G401 (cell line): ENCODE measurements around the gene XRCC1. TPM values are rescaled to one million over a fixed set of nuclear protein-coding genes. Genes with fewer than 3 reads are reported as not detected.

Experiments
- DNase-seq: peaks from one replicate; pipeline ENCODE4 v3.0.0-alpha.2; 2015; ENCODE audit warnings: low spot score
- in situ Hi-C: cut with HindIII; loops from 2 replicates; pipeline ENCODE4 v1.10.0; 2016; ENCODE audit warnings: low sequenced_read_pairs, mixed read lengths
- total RNA-seq: library from RNA; depleted of rRNA; stranded (reverse); fragments of >200 nt; shearing (Covaris generic); gene quantifications from 2 replicates; pipeline ENCODE4 v1.2.3, GENCODE V29; 2014; rRNA removed

The XRCC1 gene, protein sequence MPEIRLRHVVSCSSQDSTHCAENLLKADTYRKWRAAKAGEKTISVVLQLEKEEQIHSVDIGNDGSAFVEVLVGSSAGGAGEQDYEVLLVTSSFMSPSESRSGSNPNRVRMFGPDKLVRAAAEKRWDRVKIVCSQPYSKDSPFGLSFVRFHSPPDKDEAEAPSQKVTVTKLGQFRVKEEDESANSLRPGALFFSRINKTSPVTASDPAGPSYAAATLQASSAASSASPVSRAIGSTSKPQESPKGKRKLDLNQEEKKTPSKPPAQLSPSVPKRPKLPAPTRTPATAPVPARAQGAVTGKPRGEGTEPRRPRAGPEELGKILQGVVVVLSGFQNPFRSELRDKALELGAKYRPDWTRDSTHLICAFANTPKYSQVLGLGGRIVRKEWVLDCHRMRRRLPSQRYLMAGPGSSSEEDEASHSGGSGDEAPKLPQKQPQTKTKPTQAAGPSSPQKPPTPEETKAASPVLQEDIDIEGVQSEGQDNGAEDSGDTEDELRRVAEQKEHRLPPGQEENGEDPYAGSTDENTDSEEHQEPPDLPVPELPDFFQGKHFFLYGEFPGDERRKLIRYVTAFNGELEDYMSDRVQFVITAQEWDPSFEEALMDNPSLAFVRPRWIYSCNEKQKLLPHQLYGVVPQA
- total RNA-seq: 64.5 and 77.2 TPM in 2 replicates

DNA sequence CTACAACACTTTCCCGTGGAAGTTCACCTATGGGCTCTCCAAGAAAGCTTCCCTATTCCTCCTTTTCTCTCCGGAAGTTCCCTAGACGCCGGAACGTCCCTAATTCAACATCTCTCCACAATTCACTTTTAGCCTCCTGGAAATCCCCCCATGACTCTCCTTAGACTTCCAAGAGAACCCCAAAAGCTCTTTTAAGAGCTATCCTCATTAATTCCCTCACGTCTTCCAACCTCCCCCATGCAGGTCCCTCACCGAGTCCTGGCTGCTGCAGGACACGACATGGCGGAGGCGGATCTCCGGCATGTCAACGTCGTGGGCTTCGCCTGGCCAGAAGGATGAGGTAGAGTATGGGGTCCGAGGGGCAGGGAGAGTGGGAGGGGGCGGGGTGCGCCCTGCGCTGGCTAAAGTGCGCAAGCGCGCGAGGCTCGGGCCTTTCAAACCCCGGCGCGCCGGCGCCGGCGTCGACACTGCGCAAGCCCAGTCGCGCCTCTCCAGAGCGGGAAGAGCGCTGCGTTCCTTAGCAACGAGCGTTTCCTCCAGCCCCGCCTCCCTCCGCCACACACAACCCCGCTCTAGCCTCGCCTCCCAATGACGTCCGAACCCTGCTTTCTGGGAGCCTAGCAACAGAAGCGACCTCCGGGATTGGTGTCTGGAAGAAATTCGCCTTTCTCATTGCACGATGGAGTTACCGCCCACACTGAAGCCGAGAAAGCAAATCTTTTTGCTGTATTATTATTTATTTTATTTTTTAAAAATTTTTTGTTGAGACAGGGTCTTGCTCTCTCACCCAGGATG lies at the start of gene XRCC1, which contains the start of gene PINLYP:
XRCC1 (minus strand) TSS at position 372 of the 795 bp plus-strand sequence; CDS start at position 303, 69 bp downstream.
PINLYP (plus strand) TSS at position 646 of the 795 bp plus-strand sequence. CDS start 1,391 bp downstream, outside the sequence.
- in situ Hi-C loops: loop anchor here (5.0 kb wide), 1 partner anchor 38 kb away; no protein-coding TSS in a partner anchor
- DNase-seq: peak; percentile 99

DNA sequence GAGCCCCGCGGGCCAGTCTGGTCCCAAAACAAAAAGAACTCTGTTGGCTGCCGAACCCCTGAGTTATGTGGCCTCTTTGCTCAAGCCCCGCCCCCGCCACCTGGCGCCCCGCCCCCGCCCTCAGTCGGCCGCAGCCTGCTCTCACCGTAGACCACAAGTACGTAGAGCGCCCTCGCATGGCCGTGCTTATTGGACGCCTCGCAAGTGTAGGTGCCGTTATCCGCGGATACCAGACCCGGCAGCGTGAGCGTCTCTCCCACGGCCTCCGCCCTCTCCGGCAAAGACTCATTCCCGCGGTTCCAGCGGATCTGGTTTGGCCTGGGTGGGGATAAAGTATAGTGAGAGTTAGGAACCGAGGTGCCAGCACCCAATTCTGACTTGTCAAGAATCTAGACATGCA lies 49.6 kb upstream of the XRCC1 start:
- in situ Hi-C loops: no loop called here
- no peak for DNase-seq

DNA sequence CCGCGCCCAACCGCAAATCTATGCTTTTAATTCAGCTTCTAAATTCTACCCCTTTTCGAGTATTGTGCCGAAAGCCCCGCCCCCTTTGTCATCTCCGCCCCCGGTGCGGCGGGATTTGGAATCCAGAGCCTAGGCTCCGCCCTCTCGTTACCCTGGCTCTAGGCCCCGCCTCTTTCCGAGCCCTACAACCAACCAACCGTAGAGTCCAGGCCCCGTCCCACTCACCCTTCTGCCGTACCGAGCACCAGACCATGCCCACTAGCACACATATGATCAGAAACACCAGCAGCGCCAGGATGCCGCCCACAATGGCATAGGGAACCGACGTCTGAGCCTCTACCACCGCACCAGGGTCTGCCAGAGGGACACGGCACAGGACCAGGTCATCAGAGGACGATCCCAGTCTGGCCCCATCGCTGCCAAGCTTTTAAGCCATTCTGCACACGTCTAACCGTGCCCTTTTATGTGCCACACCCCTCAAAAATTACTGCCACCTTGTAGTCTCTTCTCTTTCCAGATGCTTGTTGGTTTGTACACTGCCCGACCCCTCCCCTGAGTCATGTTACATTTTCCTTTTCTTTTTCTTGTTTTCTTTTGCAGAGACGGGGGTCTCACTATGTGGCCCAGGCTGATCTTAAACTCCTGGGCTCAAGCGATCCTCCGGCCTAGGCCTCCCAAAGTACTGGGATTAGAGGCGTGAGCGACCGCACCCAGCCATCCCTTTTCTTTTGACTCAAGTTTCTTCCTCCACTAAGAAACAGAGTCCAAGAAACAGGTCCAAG lies 48.8 kb upstream of the XRCC1 start:
- in situ Hi-C loops: no loop called here
- no peak for DNase-seq

DNA sequence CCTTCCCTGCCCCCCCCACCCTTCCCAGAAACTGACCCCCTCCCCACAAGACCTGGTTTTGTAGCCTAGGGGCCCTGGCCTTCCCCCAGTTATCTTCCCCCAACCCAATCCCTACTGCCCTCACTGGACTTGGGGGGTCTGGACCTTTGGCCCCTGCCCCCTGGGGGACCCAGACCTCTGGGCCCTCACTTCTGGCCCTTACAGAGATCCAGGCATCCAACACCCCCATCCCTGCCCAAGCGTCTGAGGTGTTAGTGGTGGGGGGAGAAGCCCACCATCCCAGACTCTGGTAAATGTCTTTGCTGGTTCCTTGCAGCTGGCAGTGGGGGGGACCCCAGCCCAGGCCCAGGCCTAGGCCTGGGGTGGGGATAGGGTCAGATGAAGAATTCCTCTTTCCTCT lies 47.6 kb upstream of the XRCC1 start:
- in situ Hi-C loops: no loop called here
- no peak for DNase-seq

DNA sequence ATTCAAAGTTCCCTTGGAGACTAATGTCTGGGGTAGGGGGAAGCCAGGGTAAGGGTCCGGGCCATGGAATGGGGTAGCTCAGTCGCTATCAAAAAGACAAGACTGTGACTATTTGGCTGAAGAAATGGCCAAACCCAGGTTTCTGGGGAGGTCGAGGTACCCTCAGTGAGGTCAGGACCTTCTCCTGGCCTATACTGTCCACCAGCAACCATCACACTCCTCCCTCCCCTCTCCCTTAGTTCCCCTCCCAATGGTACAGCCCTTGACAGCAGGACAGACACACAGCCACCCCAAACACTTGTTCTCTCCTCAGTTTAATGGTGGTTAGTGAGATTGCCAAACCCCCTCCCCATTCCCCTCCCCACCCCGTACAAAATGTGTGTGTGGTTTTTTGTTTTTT lies 46.7 kb upstream of the XRCC1 start:
- DNase-seq: no peak
- in situ Hi-C loops: no loop called here

DNA sequence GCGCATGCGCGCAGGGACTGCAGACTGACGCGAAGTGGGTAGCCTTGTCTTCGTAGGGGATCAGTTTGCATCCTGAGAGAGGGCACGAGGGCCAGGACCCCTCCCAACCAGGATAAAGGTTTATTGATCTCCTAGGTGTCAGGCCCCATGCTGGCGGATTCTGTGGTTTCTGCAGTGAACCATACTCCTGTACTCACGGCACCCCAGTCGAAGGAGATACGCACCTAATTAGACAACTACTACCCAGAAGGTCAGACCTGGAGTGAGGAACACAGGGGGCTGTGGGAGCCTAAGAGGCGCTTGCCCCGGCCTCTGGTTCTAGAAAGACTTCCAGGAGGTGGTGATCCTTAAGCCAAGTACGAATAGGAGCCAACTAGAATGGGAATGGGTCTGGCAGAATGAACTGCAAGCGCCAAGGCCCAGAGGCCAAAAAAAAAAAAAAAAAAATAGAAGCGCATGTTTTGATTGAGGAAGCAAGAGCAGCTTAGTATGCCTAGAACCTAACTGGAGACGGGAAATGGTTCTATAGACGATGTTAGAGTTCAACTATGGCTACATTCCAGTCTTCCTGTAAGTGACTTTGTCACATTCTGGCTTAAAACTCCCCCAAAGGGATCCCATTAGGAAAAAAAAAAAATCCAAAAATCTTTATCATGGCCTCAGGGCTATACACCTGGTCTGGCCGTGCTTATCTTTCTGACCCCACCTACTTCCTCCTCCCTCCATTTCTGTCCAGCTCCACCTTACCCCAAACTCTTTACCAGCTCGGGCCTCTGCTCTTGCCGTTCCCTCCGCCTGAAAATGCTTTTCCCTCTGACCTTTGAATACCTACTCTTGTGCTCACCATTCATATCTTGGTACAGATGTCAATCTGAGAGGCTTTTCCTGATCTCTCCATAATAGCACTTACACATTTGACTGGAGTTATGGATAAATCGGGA lies 45.0 kb upstream of the XRCC1 start:
- in situ Hi-C loops: no loop called here
- no peak for DNase-seq

DNA sequence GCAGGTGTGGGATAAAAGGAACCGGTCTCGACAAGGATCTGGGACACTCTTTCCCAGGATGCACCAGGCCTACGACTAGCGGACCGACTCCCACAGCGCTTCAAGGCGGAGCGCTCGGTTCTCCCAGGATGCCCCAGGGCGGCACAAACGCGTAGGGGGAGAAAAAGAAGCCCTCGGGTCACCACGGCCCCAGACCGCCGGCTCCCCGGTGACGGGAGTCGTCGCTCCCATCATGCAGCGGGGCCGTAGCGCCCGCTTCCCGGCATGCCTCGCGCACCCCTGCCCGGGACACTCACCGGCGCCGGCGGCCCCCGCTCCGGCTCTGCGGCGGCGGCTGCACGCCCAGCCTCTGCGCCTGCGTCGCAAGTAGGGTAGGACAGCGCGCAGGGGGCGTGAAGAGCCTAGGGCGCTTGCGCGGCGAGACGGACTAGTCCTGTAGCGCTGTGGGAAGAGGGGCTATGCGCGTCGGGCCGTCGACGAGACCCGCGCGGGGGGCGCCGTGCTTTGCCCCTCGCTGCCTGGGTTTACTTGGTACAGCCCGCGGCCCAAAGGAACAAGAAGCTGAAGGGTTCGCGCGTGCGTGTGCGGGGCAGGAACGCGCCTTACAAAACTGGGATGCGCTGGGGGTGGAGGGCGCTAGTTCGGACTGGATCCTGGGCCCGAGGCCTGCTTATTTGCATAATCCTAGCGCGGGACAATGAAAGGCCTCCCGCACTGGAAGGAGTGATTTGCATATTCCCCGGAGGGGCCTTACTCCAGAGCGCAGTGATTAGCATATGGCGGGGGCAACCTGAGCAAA lies 44.1 kb upstream of the XRCC1 start, which contains the start of gene ZNF428:
ZNF428 (minus strand) TSS at position 368 of the 799 bp plus-strand sequence. CDS start 5,325 bp downstream, outside the sequence.
- in situ Hi-C loops: no loop called here
- peak; percentile 95 for DNase-seq

DNA sequence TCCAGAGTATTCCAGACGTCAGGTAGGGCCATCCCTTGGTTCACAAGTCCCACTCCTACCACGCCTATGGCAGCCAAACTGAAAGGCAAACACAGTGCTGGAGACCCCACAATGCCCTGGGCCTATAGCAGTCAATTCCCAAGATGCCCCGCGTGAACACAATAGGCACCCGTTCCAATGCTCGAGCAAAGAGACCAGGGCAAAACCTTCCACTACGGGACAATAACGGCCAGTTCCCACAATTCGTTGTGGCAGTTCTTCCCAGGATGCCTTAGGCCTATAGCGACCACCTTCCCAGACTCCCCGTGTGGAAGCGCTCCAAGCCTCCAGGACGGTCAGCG lies 43.6 kb upstream of the XRCC1 start:
- in situ Hi-C loops: no loop called here
- DNase-seq: no peak

DNA sequence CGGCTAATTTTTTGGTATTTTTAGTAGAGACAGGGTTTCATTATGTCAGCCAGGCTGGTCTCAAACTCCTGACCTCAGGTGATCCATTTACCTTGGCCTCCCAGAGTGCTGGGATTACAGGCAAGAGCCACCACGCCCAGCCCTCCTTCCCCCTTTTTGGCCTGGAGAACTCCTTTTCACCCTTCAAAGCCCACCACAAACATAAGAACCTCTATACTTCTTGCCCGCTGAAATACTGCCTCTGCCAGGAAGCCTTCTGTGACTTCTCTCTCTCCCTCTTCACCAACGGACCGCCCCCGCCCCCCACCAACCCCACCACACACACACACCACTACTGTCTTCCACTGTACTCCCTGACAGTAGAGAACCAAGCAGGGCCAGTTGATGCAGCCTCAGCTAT lies 41.6 kb upstream of the XRCC1 start:
- in situ Hi-C loops: no loop called here
- no peak for DNase-seq

DNA sequence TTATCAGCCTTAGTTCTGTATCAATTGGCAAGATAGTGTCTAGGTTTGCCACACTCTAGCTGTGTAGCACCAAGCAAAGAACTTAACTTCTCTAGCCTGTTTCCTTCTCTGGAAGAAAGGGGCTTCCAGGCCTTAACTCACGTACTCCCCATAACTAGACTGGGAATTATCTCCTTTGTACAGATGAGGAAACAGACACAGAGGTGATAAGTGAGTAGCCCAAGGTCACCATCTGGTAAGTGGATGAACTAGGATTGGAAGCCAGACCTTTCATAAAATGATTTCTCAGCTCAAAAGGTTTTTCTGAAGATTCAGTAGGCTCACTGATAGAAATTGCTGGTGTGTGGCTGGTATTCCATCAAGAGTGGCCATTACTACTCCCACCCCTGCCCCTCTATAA lies 41.0 kb upstream of the XRCC1 start:
- DNase-seq: no peak
- in situ Hi-C loops: no loop called here

DNA sequence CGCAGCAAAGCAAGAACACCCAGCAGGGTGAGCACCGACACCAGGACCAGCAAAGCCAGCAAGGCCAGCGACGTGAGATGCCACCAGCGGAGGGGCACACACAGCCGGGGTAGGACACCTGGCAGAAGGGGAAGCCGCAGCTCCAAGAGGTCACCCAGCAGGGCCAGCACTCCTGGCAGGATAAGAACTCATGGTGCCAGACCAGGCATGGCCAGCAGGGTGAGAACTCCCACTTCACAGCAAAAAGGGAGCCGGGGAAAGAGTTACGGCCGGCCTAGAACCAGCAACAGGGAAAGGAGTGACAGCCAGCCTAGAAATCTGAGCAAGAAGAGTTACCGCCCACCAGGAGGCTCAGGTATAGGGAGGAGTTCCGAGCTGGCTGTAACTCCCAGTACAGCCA lies 37.0 kb upstream of the XRCC1 start:
- in situ Hi-C loops: no loop called here
- DNase-seq: no peak

DNA sequence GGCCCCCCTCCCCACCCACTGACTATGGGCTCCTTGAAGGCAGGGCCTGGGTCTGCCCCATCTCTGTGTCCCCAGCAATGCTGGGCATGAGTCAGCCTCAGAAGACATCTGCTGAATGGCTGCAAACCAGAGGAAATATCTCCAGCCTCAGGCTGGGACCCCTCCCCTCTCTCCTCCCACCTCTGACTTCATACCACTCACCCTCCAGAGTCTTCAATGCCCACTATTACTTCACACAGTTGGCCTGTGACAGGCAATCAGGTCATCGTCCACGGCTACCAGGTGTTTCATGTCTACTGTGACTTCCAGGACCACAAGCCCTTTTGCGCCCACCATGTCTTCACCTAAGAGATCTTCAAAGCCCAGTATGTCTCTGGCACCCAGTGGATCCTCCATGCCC lies 36.5 kb upstream of the XRCC1 start, which contains the start of gene SRRM5:
SRRM5 (plus strand) TSS at position 301 of the 400 bp plus-strand sequence; CDS start at position 335, 34 bp downstream.
- DNase-seq: no peak
- in situ Hi-C loops: no loop called here

DNA sequence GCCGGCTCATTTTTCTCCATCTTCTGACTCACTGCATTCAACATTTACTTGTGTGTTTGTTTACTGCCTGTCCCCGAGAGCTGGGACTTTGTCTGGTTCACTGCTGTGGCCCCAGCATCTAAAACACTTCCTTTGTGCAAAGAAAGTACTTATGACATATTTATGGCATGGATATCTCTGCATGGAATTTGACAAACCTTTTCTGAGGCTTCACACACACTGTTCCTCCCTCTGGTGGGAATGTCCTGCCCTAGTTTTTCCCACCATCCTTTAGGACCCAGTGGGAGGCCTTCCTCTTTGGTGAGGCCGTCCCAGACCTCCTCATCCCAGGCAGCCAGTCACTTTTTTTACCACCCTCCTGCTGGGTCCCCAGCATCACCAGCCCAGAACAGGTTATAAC lies 35.2 kb upstream of the XRCC1 start:
- in situ Hi-C loops: no loop called here
- no peak for DNase-seq

DNA sequence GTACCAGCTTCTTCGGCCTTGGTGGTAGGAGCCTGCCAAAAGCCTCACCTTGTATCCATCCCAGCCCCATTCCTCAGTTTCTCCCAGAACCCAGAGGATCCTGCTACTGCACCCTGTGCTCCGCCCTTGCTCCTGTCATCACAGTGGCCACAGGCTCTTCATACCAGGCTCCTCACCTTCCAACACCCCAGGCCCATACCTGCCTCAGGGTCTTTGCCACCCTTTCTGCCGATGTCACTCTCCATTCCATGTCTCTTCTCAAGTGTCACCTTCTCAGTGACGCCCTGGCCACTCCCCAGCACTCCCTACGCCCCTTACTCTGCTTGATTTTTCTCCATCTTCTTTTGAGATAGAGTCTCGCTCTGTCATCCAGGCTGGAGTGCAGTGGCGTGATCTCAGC lies 34.5 kb upstream of the XRCC1 start:
- in situ Hi-C loops: no loop called here
- DNase-seq: no peak

DNA sequence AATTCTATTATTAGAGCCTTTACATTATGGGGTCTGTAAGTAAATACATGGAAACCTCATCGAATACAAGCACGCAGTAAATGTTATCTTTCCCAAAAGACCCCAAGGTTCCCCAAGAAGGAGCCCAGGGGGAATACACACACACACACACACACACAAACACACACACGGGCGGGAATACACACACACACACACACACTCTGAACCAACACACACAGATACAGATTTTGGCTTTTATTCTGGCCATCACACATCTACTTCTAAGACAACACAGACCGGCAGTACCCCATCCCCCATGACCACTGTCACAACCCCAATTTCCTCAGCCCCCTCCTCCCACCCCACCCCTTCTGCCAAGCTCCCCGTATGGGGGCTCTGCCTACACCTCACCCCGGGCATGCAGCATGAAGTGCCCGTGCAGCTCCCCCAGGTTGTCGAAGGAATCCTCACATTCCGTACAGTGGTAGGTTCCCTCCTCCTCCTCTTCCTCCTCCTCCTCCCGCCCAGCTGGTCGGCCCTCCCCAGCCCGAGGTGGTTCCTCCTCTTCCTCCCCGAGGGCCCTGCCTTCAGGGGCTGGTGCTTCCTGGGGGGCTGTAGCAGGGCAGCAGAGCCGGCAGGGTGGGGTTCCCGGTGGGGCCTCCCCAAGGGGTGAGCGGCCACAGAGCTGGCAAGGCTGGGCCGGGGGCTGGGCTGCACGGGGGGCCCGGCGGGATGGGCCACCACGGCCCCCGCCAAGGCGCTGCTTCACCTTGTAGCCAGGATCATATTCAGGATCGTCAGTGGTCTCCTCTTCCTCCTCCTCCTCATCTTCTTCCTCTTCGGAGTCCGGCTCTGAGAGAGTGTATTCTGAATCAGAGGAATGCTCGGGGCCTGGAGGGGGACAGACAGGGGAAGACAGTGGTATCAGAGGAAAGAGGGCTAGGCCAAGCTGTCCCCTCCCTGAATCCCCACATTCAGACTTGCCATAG lies 32.2 kb upstream of the XRCC1 start:
- no peak for DNase-seq
- in situ Hi-C loops: no loop called here

DNA sequence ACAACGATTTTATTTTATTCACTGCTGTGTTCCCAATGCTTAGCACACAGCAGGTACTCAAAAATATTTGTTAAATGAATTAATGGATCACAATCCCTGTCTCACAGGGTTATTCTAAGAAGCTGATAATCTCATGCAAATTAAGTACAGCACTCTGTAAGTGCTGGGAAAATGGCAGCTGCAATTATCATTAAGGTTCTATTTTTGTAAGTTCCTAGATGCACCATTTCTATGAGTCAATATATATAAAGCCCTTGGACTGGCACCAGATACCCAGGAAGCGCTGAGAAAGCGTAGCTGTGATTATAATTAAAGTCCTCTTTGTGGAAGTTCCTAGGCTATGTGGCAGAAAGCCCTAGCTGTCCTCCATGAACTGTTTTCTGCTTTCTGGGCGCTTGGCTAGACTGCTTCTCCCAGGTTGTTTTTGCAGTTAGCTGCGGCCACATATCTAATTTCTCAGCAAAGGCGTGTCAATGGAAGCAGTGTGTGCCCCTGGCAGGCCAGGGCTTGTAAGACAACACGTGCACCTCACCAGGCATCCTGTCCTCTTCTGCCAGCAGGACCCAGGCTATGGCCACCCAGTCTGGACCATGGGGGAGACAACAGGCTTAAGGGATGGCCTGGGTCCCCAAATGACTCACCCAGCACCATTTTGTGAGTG lies 31.4 kb upstream of the XRCC1 start:
- in situ Hi-C loops: no loop called here
- DNase-seq: no peak
